GM23338 (cell line): ENCODE data around the gene ACSF3. TPM values are rescaled to one million over a fixed set of nuclear protein-coding genes. Genes with fewer than 3 reads are reported as not detected.

Experiments used
- ATAC-seq: fragments of 200-7000 bp; cut with Tn5 transposase; 3 replicates; pipeline ENCODE4 v1.9.1; 2020
- DNase-seq: peaks from one replicate; pipeline ENCODE4 v3.0.0-alpha.2; 2015; ENCODE audit warnings: low spot score
- H2AFZ ChIP-seq: fragments of 200-600 bp; sonication (generic); 2 replicates; pipeline ENCODE4 v1.8.0; 2016; ENCODE audit warnings: antibody characterized with exemption, mild to moderate bottlenecking, moderate library complexity
- H3F3A ChIP-seq: fragments of 200-600 bp; sonication (generic); replicated peaks from 2 replicates; pipeline ENCODE4 v1.8.0; 2017; ENCODE audit warnings: antibody characterized with exemption, mixed run types, low read depth
- H3K27ac ChIP-seq: fragments of 200-600 bp; sonication (generic); 2 replicates; pipeline ENCODE4 v1.6.1; 2016; ENCODE audit warnings: low read depth
- H3K27me3 ChIP-seq: fragments of 200-600 bp; sonication (generic); 2 replicates; pipeline ENCODE4 v1.8.0; 2016; ENCODE audit warnings: mild to moderate bottlenecking, mixed run types, moderate library complexity; ENCODE audit not compliant: insufficient read depth
- H3K36me3 ChIP-seq: fragments of 200-600 bp; sonication (generic); 2 replicates; pipeline ENCODE4 v1.8.0; 2016; ENCODE audit warnings: mild to moderate bottlenecking; ENCODE audit not compliant: insufficient read depth
- H3K4me1 ChIP-seq: fragments of 200-600 bp; sonication (generic); 2 replicates; pipeline ENCODE4 v1.8.0; 2016; ENCODE audit warnings: mild to moderate bottlenecking, moderate library complexity; ENCODE audit not compliant: insufficient read depth
- H3K4me2 ChIP-seq: fragments of 200-600 bp; sonication (generic); 2 replicates; pipeline ENCODE4 v1.7.1; 2017; ENCODE audit warnings: mixed run types
- H3K4me3 ChIP-seq: fragments of 200-600 bp; sonication (generic); 2 replicates; pipeline ENCODE4 v1.6.1; 2016; ENCODE audit warnings: mixed run types
- H3K79me2 ChIP-seq: fragments of 200-600 bp; sonication (generic); replicated peaks from 2 replicates; pipeline ENCODE4 v1.8.0; 2017; ENCODE audit warnings: mild to moderate bottlenecking; ENCODE audit not compliant: insufficient read depth
- H3K9me2 ChIP-seq: fragments of 200-600 bp; sonication (generic); 2 replicates; pipeline ENCODE4 v1.8.0; 2017; ENCODE audit not compliant: insufficient read depth
- H4K20me1 ChIP-seq: fragments of 200-600 bp; sonication (generic); replicated peaks from 2 replicates; pipeline ENCODE4 v1.8.0; 2017; ENCODE audit warnings: mild to moderate bottlenecking; ENCODE audit not compliant: insufficient read depth
- H3K27ac Mint-ChIP-seq: 2 replicates; pipeline ENCODE4 v1.8.0; 2020; ENCODE audit warnings: inconsistent platforms, mild to moderate bottlenecking, moderate library complexity, mixed read lengths
- H3K27me3 Mint-ChIP-seq: 3 replicates; pipeline ENCODE4 v1.8.0; 2022; ENCODE audit warnings: low read depth, mild to moderate bottlenecking, moderate library complexity, mixed read lengths, inconsistent platforms; ENCODE audit not compliant: insufficient read depth, poor library complexity
- H3K36me3 Mint-ChIP-seq: 3 replicates; pipeline ENCODE4 v1.8.0; 2021; ENCODE audit warnings: low read depth, mild to moderate bottlenecking, inconsistent platforms, moderate library complexity, mixed read lengths
- H3K4me1 Mint-ChIP-seq: 3 replicates; pipeline ENCODE4 v1.8.0; 2020; ENCODE audit warnings: mild to moderate bottlenecking, inconsistent platforms, mixed read lengths
- H3K4me3 Mint-ChIP-seq: 3 replicates; pipeline ENCODE4 v1.8.0; 2021; ENCODE audit warnings: moderate library complexity, mild to moderate bottlenecking, inconsistent platforms, mixed read lengths
- H3K9me3 Mint-ChIP-seq: 3 replicates; pipeline ENCODE4 v1.8.0; 2020; ENCODE audit warnings: moderate library complexity, mild to moderate bottlenecking, inconsistent platforms, mixed read lengths
- EZH2 ChIP-seq: fragments of 200-600 bp; sonication (generic); IDR thresholded peaks from one replicate; pipeline ENCODE4 v1.8.0; 2017; ENCODE audit warnings: antibody characterized with exemption, mild to moderate bottlenecking, low read depth; ENCODE audit not compliant: unreplicated experiment
- JUNB ChIP-seq: IDR thresholded peaks from one replicate; pipeline ENCODE4 v1.6.1; 2016; ENCODE audit warnings: antibody characterized with exemption; ENCODE audit not compliant: unreplicated experiment
- NANOG ChIP-seq: IDR thresholded peaks from 2 replicates; pipeline ENCODE4 v1.6.1; 2016; ENCODE audit warnings: antibody characterized with exemption, borderline replicate concordance
- ZNF114 ChIP-seq: fragments of 250-450 bp; sonication (Bioruptor Pico); IDR thresholded peaks from 2 replicates; pipeline ENCODE4 v1.5.0; 2020; ENCODE audit warnings: mild to moderate bottlenecking, moderate library complexity
- polyA plus RNA-seq: library from polyadenylated mRNA; unstranded; fragments of >200 nt; fragmentation: Nextera tagmentation; extraction: Ambion mirVana; gene quantifications from 2 replicates; pipeline ENCODE4 v1.2.1, GENCODE V29; 2016
- total RNA-seq: library from RNA; depleted of rRNA; stranded (reverse); fragments of >200 nt; shearing (Covaris generic); gene quantifications from 2 replicates; pipeline ENCODE4 v1.2.3, GENCODE V29; 2014
- TF ChIP-seq, protein P1 (sequence below): fragments of 250-450 bp; sonication (Bioruptor Pico); IDR thresholded peaks from 2 replicates; pipeline ENCODE4 v1.5.0; 2020; ENCODE audit warnings: mild to moderate bottlenecking, moderate library complexity
- TF ChIP-seq, protein P2 (sequence below): IDR thresholded peaks from one replicate; pipeline ENCODE4 v1.6.1; 2018; ENCODE audit warnings: antibody characterized with exemption; ENCODE audit not compliant: unreplicated experiment

Gene ACSF3
- total and polyA plus RNA-seq, 2 experiments from 2014 or later: 12.8 to 23.1 TPM

DNA sequence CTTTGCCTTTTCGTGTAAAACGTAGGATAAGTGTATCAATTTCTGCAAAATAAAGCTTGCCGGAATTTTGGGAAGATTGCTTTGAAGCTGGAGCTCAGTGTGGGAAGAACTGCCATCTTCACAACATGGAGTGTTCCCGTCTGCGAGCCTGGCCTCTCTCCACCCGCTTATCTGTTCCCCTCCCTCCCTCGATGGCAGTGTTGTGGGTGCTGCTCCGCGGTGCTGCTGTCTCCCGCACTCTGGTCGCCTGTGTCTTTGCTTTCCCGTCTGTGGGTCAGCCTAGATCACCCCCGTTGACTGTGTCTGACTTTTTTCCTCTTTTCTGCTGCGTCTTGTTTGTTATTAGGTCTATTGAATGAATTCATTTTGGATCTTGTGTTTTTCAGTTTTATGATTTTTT lies 17.0 kb downstream of the ACSF3 start (continued):
- TF ChIP-seq, protein P1, sequence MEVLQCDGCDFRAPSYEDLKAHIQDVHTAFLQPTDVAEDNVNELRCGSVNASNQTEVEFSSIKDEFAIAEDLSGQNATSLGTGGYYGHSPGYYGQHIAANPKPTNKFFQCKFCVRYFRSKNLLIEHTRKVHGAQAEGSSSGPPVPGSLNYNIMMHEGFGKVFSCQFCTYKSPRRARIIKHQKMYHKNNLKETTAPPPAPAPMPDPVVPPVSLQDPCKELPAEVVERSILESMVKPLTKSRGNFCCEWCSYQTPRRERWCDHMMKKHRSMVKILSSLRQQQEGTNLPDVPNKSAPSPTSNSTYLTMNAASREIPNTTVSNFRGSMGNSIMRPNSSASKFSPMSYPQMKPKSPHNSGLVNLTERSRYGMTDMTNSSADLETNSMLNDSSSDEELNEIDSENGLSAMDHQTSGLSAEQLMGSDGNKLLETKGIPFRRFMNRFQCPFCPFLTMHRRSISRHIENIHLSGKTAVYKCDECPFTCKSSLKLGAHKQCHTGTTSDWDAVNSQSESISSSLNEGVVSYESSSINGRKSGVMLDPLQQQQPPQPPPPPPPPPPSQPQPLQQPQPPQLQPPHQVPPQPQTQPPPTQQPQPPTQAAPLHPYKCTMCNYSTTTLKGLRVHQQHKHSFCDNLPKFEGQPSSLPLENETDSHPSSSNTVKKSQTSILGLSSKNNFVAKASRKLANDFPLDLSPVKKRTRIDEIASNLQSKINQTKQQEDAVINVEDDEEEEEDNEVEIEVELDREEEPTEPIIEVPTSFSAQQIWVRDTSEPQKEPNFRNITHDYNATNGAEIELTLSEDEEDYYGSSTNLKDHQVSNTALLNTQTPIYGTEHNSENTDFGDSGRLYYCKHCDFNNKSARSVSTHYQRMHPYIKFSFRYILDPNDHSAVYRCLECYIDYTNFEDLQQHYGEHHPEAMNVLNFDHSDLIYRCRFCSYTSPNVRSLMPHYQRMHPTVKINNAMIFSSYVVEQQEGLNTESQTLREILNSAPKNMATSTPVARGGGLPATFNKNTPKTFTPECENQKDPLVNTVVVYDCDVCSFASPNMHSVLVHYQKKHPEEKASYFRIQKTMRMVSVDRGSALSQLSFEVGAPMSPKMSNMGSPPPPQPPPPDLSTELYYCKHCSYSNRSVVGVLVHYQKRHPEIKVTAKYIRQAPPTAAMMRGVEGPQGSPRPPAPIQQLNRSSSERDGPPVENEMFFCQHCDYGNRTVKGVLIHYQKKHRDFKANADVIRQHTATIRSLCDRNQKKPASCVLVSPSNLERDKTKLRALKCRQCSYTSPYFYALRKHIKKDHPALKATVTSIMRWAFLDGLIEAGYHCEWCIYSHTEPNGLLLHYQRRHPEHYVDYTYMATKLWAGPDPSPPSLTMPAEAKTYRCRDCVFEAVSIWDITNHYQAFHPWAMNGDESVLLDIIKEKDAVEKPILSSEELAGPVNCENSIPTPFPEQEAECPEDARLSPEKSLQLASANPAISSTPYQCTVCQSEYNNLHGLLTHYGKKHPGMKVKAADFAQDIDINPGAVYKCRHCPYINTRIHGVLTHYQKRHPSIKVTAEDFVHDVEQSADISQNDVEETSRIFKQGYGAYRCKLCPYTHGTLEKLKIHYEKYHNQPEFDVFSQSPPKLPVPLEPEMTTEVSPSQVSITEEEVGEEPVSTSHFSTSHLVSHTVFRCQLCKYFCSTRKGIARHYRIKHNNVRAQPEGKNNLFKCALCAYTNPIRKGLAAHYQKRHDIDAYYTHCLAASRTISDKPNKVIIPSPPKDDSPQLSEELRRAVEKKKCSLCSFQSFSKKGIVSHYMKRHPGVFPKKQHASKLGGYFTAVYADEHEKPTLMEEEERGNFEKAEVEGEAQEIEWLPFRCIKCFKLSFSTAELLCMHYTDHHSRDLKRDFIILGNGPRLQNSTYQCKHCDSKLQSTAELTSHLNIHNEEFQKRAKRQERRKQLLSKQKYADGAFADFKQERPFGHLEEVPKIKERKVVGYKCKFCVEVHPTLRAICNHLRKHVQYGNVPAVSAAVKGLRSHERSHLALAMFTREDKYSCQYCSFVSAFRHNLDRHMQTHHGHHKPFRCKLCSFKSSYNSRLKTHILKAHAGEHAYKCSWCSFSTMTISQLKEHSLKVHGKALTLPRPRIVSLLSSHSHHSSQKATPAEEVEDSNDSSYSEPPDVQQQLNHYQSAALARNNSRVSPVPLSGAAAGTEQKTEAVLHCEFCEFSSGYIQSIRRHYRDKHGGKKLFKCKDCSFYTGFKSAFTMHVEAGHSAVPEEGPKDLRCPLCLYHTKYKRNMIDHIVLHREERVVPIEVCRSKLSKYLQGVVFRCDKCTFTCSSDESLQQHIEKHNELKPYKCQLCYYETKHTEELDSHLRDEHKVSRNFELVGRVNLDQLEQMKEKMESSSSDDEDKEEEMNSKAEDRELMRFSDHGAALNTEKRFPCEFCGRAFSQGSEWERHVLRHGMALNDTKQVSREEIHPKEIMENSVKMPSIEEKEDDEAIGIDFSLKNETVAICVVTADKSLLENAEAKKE (CRISPR knock-in tag): no peak
- TF ChIP-seq NANOG (no peak), ZNF114 (CRISPR knock-in tag) (no peak), EZH2 (no peak), JUNB (no peak)
- TF ChIP-seq, protein P2, sequence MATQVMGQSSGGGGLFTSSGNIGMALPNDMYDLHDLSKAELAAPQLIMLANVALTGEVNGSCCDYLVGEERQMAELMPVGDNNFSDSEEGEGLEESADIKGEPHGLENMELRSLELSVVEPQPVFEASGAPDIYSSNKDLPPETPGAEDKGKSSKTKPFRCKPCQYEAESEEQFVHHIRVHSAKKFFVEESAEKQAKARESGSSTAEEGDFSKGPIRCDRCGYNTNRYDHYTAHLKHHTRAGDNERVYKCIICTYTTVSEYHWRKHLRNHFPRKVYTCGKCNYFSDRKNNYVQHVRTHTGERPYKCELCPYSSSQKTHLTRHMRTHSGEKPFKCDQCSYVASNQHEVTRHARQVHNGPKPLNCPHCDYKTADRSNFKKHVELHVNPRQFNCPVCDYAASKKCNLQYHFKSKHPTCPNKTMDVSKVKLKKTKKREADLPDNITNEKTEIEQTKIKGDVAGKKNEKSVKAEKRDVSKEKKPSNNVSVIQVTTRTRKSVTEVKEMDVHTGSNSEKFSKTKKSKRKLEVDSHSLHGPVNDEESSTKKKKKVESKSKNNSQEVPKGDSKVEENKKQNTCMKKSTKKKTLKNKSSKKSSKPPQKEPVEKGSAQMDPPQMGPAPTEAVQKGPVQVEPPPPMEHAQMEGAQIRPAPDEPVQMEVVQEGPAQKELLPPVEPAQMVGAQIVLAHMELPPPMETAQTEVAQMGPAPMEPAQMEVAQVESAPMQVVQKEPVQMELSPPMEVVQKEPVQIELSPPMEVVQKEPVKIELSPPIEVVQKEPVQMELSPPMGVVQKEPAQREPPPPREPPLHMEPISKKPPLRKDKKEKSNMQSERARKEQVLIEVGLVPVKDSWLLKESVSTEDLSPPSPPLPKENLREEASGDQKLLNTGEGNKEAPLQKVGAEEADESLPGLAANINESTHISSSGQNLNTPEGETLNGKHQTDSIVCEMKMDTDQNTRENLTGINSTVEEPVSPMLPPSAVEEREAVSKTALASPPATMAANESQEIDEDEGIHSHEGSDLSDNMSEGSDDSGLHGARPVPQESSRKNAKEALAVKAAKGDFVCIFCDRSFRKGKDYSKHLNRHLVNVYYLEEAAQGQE: no peak

DNA sequence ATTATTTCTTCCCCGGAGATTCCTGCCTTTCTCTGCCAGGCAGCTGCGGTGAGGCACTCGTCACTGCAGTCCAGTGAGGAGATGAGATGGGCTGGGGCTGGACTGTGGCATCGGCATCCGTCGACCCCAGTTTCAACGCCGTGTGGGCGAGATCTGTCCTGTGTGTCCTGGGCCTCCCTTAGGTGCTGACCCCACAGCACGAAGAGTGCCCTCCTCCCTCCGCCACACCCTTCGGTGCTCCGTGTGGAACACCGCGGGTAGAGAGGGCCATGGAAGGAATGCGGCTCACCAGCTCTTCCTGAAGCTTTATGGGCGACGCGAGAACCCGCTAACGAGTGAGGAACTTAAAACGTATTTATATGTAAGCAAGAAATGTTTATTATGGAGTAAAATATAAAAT lies 17.6 kb downstream of the ACSF3 start:
- H3K27me3 Mint-ChIP-seq: peaks cover 6% of the 10 kb centered on the region
- Histone ChIP-seq H3K9me2 (no peaks in the 10 kb centered on the region), H3F3A (no peaks in the 10 kb centered on the region), H4K20me1 (peaks cover 3% of the 10 kb centered on the region; the same call in 1 of the 2 replicates), H3K4me1 (no peaks in the 10 kb centered on the region), H3K27ac (no peak overlapping the region), H3K36me3 (no peaks in the 10 kb centered on the region; the same call in 1 of the 2 replicates), H2AFZ (no peak overlapping the region), H3K4me3 (no peak overlapping the region), H3K27me3 (no peaks in the 10 kb centered on the region), H3K4me2 (no peak overlapping the region), H3K79me2 (peaks cover 13% of the 10 kb centered on the region)
- H3K4me1 Mint-ChIP-seq: peaks cover 11% of the 10 kb centered on the region
- H3K4me3 Mint-ChIP-seq: no peak overlapping the region
- no peak overlapping the region for H3K27ac Mint-ChIP-seq
- DNase-seq: no peak
- H3K36me3 Mint-ChIP-seq: peaks cover 35% of the 10 kb centered on the region
- no peak for ATAC-seq
- no peaks in the 10 kb centered on the region for H3K9me3 Mint-ChIP-seq
- TF ChIP-seq, protein P1 (CRISPR knock-in tag): no peak
- no peak for TF ChIP-seq JUNB
- no peak for TF ChIP-seq EZH2
